ENCODE results near the gene H2BK1. TPM values are rescaled to one million over a fixed set of nuclear protein-coding genes. Genes with fewer than 3 reads are reported as not detected.
A peak's percentile ranks its signal among the peaks of the same experiment; 100 is the strongest.

Gene H2BK1
- total RNA-seq, 4 donors from 2014 or later = not detected

- no peak for DNase-seq
- no peak for TF ChIP-seq POLR2A (IDR thresholded peaks at IDR 0.05)
- no peak for TF ChIP-seq CTCF (IDR thresholded peaks at IDR 0.05)
- Histone ChIP-seq H3K27ac (peak overlapping the region; percentile 82 to 92 (median 86)), H3K36me3 (no peaks in the 10 kb centered on the region), H3K4me3 (peak overlapping the region in 2 of 4 donors; percentile 58 to 78), H3K9me3 (no peaks in the 10 kb centered on the region), H3K27me3 (peaks cover 0 to 67% (median 0%) of the 10 kb centered on the region in 4 donors), H3K4me1 (peaks cover 48 to 79% (median 51%) of the 10 kb centered on the region in 3 donors)
- WGBS, 2 donors = 64 to 73% methylated on average over 5 to 6 of the region's 7 CpGs
- intact Hi-C loops (cut with DNase I) = no loop called here
Observed at GRCh38 chr7:151250181-151251132, 40.2 kb upstream of the H2BK1 start.

GRCh38 chr7:151249732-151250072 is 39.4 kb upstream of the H2BK1 start:
- H3K9me3 ChIP-seq = no peaks in the 10 kb centered on the region
- intact Hi-C loops (cut with DNase I) = loop anchor here (5.0 kb wide), 1 partner anchor 53 kb away; no protein-coding TSS in a partner anchor
- peaks cover 53 to 87% (median 57%) of the 10 kb centered on the region in 3 donors for H3K4me1 ChIP-seq
- no peaks in the 10 kb centered on the region for H3K36me3 ChIP-seq
- H3K27ac ChIP-seq = peak overlapping the region; percentile 71 to 92 (median 86)
- H3K4me3 ChIP-seq = peak overlapping the region; percentile 31 to 78 (median 58)
- 8 to 13% methylated on average over 5 of the region's 5 CpGs for WGBS, 2 donors
- H3K27me3 ChIP-seq = peaks cover 0 to 71% (median 0%) of the 10 kb centered on the region in 4 donors
- DNase-seq = no peak
- TF ChIP-seq POLR2A (IDR thresholded peaks at IDR 0.05) = no peak

GRCh38 chr7:151249034-151249731 is 38.9 kb upstream of the H2BK1 start:
- H3K27me3 ChIP-seq = peaks cover 0 to 75% (median 0%) of the 10 kb centered on the region in 4 donors
- no peaks in the 10 kb centered on the region for H3K9me3 ChIP-seq
- H3K4me3 ChIP-seq = peak overlapping the region; percentile 31 to 78 (median 58)
- intact Hi-C loops (cut with DNase I) = loop anchor here (5.0 kb wide), 1 partner anchor 53 kb away; no protein-coding TSS in a partner anchor
- WGBS, 2 donors = 3 to 7% methylated on average over 7 to 21 of the region's 45 CpGs
- H3K27ac ChIP-seq = peak overlapping the region; percentile 71 to 92 (median 86)
- TF ChIP-seq CTCF (IDR thresholded peaks at IDR 0.05) (no peak), POLR2A (IDR thresholded peaks at IDR 0.05) (peak in 1 of 4 donors; percentile 17)
- peaks cover 53 to 92% (median 59%) of the 10 kb centered on the region in 3 donors for H3K4me1 ChIP-seq
- H3K36me3 ChIP-seq = no peaks in the 10 kb centered on the region
- no peak for DNase-seq

GRCh38 chr7:151248346-151249033 is 38.2 kb upstream of the H2BK1 start, which contains the start of gene SMARCD3:
TSS of gene SMARCD3 (minus strand) at chr7:151248694. CDS start at chr7:151248562, 132 bp downstream.
- Histone ChIP-seq H3K27ac (peak within 1 kb of the TSS; percentile 71 to 92 (median 86)), H3K36me3 (no peaks in the 10 kb centered on the region), H3K4me3 (peak within 1 kb of the TSS; percentile 31 to 78 (median 58)), H3K27me3 (peaks cover 0 to 71% (median 0%) of the 10 kb centered on the region in 4 donors), H3K9me3 (no peaks in the 10 kb centered on the region), H3K4me1 (peaks cover 55 to 99% (median 63%) of the 10 kb centered on the region in 3 donors)
- TF ChIP-seq CTCF (IDR thresholded peaks at IDR 0.05) = no peak
- TF ChIP-seq POLR2A (IDR thresholded peaks at IDR 0.05) = no peak
- intact Hi-C loops (cut with DNase I) = loop anchor here (5.0 kb wide), 1 partner anchor 54 kb away; no protein-coding TSS in a partner anchor
- no peak for DNase-seq
- 1% methylated on average over 28 to 35 of the region's 71 CpGs for WGBS, 2 donors
